Skin epidermis (tissue), 12 donors: ENCODE results near the gene CCDC60.

Source experiments
- H3K27ac ChIP-seq, 21 experiments: fragments of 200-600 bp; sonication (generic) in 11 of 21; one replicate each; pipeline ENCODE4 v1.5.0; 2020; ENCODE audit warnings: mild to moderate bottlenecking in 3 of 21, inconsistent platforms in 2 of 21, moderate library complexity in 2 of 21
- H3K4me3 ChIP-seq, 7 experiments: fragments of 200-600 bp; sonication (generic) in 2 of 7; one replicate each; pipeline ENCODE4 v1.5.0; 2020; ENCODE audit warnings: inconsistent platforms in 2 of 7, mild to moderate bottlenecking in 2 of 7, moderate library complexity in 1 of 7

Gene CCDC60

DNA sequence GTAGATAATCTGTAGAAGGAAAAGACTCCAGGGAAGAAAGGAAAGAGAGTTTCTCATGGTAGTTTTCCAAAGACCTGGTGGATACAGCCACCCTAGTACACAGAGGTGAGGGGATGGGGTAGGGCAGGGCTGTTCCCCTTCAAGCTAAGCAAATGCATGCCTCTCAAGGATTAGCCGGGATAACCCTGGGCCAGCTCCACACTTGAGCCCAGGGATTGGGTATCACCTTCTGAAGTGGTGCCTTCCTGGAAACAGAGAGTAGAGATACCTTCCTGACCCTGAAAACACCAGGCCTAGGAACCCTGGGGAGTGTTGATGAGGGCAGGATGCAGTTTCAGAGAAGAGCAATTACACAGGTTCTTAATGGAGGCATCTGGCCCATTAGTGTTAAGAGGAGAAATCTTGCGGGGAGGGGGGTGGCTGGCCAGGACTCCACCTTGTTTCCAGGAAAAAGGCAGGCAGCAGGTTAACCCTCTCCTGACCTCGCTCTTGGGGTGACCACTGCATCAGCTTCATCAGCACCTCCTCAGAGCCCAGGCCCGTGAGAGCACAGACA, 152.1 kb downstream of the CCDC60 start:
- Histone ChIP-seq H3K27ac (no peak overlapping the region), H3K4me3 (no peak overlapping the region)

DNA sequence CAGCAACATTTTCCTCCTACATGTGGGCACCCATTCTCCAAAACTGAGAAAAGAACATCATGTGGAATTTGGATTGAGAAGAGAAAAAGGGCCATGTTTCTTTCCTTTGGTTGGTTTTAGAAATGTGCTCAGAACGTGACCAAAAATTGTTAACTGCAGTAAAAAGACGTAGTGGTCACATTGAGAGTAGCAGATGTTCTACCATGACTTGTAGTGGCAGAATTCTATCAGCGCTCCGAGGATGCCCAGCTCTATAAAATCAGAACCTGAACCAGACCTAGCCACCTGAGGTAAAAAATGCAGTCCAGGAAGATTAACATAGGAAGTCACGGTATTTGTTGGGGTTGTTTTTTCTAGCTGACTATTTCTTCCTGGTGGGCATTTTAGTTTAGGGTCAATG, 157.3 kb downstream of the CCDC60 start:
- Histone ChIP-seq H3K4me3 (no peak overlapping the region), H3K27ac (no peak overlapping the region)

DNA sequence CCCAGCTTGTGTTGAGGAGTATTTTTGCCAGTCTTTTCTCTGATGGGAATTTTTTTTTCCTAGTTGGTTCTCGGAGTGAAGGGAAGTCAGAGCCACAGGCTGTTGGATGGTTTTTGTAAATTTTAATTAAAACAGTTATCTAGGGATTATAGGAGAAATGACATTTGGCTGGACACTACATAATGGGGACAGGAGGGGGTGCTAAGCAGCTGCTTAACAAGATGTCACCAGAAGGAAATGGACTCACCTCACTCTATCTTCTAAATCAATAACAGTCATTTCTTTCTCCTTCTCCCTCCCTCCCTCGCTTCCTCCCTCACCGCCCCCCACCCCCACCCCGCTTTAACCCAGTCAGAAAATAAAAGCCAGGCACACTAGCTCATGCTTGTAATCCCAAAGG, 165.7 kb downstream of the CCDC60 start:
- H3K4me3 ChIP-seq = no peak overlapping the region
- no peak overlapping the region for H3K27ac ChIP-seq

DNA sequence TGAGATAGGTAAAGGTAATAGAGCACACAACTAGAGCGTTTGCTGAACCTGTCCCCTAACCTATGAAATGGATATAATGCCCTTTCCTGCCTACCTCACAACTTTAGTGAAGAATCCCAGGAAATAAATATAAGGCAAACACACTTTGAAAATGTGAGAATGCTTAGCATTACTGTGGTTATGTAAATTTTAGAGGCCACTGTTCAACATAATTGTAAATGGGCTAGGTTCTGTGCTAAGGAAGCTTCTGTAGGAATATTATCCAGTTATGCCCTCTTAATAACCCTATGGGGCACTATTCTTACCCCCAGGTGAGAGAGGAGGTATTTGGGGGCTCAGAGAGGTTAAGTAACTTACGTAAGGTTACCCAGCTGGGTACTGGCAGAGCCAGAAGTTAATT, 166.5 kb downstream of the CCDC60 start:
- Histone ChIP-seq H3K4me3 (no peak overlapping the region), H3K27ac (no peak overlapping the region)

DNA sequence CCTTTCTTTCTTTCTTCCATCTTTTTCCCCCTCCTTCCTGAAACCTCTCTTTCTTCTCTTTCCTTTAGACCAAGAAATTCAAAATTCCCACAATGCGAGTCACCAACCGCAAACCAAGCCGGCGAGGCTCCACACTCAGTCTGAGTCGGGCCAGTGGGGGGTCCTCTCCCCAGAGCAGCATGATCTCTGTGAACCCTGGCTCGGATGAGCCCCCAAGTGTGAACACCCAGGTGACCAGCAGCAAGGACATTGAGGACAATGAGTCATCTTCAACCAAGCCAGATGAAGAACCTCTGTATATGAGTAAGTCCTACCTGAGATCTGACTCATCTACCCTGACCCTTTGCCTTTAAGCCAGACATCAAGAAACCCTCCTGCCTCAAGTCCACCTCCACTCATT, 170.5 kb downstream of the CCDC60 start:
- H3K27ac ChIP-seq = no peak overlapping the region

DNA sequence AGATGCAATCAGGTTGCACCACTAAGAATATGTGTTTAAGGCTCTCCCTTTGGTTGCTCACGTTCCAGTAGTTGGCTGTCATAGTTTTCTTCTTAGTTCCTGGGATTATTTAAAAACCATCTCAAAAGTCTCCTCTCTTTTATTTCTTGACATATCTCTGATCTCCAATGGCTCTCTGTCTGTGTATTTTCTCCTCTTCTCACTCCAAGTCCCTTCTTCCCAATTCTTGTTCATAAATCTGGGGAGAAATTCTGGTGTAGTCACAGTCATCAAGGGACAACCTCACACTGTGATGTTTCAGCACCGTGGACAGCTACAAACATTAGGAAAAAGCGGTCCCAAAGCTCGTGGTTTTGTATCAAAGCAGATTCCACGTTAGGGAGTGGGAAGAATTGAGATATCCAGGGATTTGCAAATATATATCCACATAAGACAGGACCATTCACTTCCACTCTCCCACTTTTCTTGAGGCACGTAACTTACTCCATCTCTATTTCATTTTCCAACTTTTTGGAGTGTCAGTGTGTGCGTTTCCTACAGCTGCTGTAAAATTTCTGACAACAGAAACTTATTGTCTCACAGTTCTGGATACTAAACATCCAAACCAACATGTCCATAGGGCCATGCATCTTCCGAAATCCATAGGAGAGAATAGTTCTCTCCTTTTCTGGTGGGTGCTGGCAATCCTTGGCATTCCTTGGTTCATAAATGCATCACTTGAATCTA, 178.4 kb downstream of the CCDC60 start:
- Histone ChIP-seq H3K4me3 (no peak overlapping the region), H3K27ac (no peak overlapping the region)

More for the DNA sequence above, 170.5 kb downstream of the CCDC60 start:
- no peak overlapping the region for H3K4me3 ChIP-seq

DNA sequence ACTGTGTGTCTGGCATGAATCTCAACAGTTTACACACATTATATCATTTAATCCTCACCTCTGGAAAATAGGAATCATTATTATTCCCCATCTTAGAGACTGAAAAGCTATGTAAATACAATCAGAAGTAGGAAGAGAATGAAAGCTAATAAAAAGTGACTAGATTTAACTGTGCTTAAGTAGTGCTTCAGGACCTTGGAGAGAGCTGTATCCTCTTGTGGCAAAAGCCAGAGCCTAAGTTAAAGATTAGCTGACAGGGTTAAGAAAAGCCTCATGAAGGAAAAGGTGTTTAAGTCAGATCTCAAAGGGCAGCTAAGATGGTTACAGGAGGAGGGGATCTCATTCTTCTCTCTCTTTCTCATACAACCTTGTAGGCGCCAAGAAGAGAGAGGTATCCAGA, 193.7 kb downstream of the CCDC60 start:
- no peak overlapping the region for H3K4me3 ChIP-seq
- H3K27ac ChIP-seq = no peak overlapping the region

DNA sequence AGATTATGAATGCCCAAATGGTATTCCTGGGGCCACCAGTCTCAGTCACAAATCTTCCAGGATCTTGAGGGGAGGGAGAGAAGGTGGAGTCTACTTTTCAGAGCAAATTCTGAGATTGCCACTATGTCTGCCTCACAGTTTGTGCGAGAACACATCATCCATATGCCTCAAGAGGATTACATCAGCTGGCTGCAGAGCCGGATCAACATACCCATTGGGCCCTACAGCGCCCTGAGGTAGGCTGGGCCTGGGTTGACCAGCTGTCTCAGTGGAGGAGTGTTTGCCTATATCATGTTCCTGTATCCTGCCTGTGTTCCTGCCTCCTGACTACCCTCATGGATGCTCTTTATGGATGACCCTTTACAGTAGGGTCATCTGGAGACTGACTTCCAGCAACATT, 205.9 kb downstream of the CCDC60 start:
- Histone ChIP-seq H3K4me3 (no peak overlapping the region), H3K27ac (no peak overlapping the region)

DNA sequence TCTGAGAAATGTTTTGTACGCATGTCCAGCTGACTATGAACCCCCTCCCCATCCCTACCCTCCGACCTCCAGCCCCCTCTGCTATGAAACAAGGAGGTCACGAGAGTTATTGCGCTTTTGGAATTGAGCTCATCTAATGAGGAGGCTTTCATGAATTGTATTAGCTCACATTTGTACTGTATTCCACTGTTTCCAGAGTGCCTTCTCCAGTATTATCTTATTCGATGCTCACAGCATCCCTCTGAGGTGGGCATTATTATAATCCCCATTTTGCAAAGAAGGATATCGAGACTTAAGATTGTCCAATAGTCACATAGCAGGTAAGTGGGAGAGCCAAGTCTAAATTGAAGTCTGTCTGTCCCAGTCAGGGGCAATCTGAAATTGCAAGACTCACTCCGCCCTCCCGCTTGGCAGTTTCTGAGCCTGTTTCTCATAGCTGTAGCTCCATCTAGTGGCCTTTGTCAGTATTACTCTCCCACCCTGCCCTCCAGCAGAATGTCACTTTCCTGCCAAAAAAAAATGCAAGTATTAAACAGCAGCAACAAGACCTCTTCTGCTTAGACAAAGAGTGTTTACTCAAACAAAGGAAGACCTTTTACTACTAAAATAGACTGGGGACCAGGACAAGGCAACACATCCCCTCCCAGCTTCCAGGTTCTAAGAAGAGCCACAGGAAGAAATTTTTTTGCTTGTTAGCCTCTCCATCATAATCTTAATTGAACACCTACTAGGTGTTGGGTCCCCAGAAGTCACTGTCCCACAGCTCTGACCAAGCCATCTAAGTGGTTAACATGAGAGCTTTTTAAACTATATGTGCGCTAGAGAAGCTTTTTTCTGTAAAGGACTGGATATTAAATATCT, 210.5 kb downstream of the CCDC60 start:
- Histone ChIP-seq H3K27ac (no peak overlapping the region), H3K4me3 (no peak overlapping the region)

DNA sequence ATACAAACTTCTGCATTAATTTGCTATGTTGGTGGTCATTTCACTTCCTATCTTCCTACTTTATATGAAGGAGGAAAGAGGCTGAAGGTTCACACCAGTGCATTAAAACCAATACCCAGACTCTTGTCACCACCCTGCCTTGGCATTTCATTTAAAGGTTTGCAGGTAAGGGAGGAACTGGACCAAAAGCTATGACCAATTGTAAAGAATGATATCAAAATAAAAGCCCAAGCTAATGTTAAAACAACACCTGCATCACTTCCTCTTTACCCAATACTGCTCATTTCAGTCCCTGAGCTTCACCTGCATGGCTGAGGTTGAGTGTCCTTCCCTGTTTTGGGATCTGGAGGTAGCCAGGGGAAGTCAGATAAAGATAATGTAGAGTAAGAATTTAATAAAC, 211.8 kb downstream of the CCDC60 start:
- Histone ChIP-seq H3K27ac (no peak overlapping the region), H3K4me3 (no peak overlapping the region)

DNA sequence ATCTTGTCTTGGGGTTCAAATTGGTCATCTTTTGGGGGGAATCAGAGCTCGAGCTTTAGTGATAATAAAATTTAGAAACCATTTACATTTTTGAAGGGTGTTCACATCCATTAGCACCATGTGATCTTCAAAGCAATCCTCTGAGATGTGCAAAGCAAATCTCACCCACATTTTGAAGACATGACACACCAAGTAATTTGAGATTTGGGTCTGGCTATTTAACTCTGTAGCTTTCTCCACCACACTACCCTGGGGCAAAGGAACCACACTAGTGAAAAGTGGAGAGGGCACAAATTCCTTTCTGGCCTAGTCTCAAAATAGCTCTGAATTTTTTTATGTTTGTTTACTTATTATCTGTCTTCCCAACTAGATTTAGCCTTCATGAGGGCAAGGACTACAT, 212.5 kb downstream of the CCDC60 start:
- Histone ChIP-seq H3K27ac (no peak overlapping the region), H3K4me3 (no peak overlapping the region)

DNA sequence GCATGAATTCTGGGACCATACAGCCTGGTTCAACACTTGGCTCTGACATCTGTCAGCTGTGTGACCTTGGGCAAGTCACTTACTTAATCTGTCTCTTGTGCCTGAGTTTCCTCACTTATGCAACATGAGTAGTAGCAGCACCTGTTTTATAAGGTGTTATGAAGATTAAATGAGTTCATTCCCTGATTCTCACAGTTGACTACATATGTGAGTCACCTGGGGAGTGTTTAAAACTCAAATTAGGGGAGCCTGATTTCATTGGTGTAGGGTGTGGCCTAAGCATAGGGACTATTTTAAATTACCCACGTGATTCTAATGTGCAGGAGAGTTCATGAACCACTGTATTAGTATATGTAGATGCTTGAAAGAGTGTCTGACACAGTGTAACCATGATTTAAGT, 222.3 kb downstream of the CCDC60 start:
- Histone ChIP-seq H3K27ac (no peak overlapping the region), H3K4me3 (no peak overlapping the region)

DNA sequence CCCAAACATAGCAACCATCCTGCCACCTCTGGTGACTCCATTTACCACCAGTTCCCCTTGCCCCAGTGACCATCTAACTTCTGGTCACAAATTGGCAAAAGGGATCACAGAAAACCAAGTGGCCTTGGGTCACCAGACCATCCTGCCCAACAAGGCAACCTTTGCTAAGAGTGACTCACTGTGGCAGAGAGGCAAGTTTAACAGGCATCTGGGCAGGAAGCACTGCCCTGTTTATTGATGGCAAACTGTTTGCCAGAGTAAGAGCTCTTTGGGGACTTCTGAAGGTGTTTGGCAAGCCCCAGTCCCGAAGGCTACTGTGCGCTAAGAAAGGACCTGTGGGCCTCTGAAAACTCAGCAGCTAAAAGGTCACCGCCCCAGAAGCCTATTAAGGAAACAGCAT, 230.9 kb downstream of the CCDC60 start:
- H3K27ac ChIP-seq = no peak overlapping the region
- H3K4me3 ChIP-seq = no peak overlapping the region

DNA sequence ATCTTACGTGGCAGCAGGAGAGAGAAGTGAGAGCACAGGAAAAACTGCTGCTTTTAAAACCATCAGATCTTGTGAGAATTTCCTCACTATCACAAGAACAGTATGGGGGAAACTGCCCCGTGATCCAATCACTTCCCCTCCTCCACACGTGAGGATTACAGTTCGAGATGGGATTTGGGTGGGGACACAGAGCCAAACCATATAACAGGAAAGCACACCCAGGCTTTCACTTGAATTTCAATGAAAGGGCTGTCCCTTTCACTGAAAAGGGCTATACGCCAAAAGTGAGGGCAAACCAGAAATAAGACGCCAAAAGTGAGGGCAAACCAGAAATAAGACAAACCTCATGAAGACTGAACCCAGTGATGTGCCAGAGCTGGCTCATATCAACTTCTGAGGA, 236.2 kb downstream of the CCDC60 start:
- Histone ChIP-seq H3K27ac (no peak overlapping the region), H3K4me3 (no peak overlapping the region)

DNA sequence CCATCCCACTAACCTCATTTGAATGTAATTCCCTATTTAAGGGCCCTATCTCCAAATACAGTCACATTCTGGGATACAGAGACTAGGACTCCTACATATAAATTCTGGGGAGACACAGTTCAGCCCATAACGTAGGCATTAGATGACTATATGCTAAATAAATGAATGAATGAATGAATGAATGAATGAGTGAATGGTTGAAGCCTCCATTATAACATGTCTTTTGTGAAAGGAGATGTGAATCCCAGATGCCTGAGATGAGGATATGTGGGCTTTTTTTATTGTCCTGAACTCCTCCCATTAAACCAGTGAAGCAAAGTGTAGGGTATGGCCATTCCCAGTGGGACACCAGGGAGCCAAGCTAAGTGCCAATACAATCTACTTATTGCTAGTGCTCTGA, 238.6 kb downstream of the CCDC60 start:
- no peak overlapping the region for H3K4me3 ChIP-seq
- no peak overlapping the region for H3K27ac ChIP-seq

DNA sequence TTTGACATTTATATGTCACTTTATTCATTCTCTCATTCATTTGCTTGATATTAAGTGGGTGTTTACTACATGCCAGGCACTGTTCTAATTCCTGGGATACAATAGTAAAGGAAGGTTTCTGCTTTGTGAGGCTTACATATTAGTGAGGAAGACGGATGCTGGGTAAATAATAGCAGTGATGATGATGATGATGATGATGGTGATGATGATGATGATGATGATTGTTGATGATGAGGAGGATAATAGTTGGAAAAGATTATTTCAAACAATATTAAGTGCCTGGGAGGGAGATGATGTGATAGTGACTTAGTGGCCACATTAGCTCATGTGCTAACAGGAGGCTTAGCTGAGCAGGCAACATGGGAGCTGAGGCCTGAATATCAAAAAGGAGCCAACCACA, 239.7 kb downstream of the CCDC60 start:
- no peak overlapping the region for H3K4me3 ChIP-seq
- H3K27ac ChIP-seq = no peak overlapping the region

DNA sequence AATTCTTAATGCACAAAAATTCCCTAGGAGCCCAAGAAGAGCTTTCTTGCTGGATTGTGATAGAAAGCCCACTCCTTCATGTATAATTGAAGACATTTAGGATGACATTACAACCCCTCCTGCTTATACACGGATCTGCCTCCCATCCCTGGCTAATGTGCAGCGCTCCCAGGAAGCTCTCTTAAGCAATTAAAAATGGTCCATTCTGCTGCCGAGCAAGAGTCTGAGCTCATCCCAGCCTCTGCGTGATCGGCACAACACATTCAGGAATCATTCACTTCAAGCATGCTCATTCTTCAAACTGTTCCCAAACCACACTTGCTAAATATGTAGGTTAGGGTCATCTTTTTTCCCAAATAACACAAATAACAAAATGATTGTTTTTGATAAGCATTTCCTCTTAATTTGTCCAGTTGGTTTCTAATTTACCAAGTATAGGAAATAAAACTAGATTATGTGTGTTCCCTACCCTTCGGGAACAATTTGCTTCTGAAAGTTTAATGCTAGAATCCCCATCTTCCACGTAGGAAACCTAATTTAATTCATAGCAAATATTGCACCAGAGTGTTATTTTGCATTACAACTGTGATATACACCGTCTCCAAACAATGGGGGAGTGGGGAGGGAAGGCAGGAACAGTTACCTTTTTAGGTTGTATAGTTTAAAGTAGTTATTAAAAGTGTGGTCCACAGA, 241.7 kb downstream of the CCDC60 start:
- Histone ChIP-seq H3K27ac (no peak overlapping the region), H3K4me3 (no peak overlapping the region)

DNA sequence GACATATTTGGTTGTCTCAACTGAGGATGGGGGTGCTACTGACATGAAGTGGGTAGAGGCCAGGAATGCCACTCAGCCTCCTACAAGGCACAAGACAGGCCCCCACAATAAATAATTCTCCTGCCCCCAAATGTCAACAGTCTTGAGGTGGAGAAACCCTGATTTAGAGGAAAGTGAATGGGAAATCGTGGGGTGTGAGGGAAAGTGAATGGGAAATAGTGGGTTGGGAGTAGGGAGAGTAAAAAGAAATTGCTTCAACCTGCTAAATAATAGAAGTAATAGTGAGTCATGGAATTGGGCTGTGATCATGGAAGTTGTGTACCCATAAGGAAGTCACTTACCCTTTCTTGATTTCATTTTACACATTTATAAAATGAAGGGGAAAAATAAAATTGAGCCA, 242.4 kb downstream of the CCDC60 start:
- H3K27ac ChIP-seq = no peak overlapping the region
- no peak overlapping the region for H3K4me3 ChIP-seq

DNA sequence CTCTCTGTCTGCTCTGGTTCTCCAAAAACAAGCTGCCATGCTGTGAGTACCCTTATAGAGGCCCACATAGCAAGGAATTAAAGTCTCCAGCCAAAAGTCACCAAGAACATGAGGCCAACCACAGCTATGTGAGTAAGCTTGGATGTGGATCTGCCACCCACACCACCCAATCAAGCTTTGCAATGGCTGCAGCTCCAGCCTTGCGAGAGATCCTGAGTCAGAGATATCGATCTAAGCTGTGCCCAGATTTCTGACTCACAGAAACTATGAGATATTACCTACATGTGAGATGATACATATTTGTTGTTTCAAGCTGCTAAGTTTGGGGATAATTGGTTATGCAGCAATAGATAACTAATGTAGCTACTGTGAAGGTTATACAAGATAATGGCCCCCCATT, 243.6 kb downstream of the CCDC60 start:
- Histone ChIP-seq H3K27ac (no peak overlapping the region), H3K4me3 (no peak overlapping the region)

DNA sequence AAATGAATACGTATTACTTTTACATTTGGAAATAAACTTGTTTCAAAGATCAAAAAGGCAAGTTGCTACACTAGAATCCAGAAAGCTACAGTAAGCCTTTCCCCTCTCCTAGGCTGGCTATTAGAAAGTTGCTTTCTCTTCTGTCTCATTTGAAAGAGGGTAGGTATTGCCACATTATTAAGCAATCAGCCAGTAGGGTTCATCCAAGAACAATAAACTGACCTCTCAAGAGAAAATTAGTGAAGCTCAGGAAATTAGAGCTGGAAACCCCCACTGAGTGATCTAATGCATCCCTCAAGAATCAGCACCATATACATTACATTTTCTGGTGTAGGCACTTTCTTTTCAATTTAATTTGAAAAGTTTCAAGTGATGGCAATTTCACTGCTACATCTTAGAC, 254.6 kb downstream of the CCDC60 start:
- H3K4me3 ChIP-seq = no peak overlapping the region
- H3K27ac ChIP-seq = no peak overlapping the region

DNA sequence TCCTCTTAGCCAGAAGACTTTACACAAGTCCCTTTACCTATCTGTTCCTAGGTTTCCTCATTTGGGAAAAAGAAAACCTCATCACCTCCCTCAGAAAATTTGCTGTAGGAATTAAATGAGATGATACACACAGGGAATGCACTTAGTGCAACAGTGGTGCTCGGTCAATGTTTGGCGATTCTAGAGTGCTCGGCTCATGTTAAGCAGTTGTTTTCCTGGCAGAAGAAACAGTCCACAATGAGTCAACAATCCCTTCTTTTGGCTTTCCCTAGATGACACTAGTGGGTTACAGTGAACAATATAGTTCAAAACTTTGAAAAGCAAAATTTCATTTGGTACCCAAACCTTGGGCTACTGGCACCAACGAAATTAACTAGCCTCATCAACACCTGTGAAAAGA, 255.1 kb downstream of the CCDC60 start:
- H3K4me3 ChIP-seq = no peak overlapping the region
- no peak overlapping the region for H3K27ac ChIP-seq
